Rectal smooth muscle tissue (tissue), 1 donor: Measurements from ENCODE around the gene TTC28.
"Not testable (repeated sequence)": the region's sequence is repeated elsewhere in the genome, so short reads cannot be mapped to it uniquely, and the experiment has no call there.

Source experiments
- H3K27ac ChIP-seq: one replicate; pipeline ENCODE4 v1.7.0; 2013; ENCODE audit warnings: low read depth, low read length, inconsistent platforms
- H3K27me3 ChIP-seq: one replicate; pipeline ENCODE4 v1.7.0; 2013; ENCODE audit warnings: low read length; ENCODE audit not compliant: control insufficient read depth, insufficient read depth
- H3K36me3 ChIP-seq: one replicate; pipeline ENCODE4 v1.7.0; 2013; ENCODE audit warnings: low read length; ENCODE audit not compliant: control insufficient read depth, insufficient read depth
- H3K4me1 ChIP-seq: one replicate; pipeline ENCODE4 v1.7.0; 2013; ENCODE audit warnings: low read length; ENCODE audit not compliant: control insufficient read depth, insufficient read depth
- H3K4me3 ChIP-seq: one replicate; pipeline ENCODE4 v1.7.0; 2013; ENCODE audit warnings: low read length
- H3K9ac ChIP-seq: one replicate; pipeline ENCODE4 v1.7.0; 2013; ENCODE audit warnings: low read length

TTC28 gene

DNA sequence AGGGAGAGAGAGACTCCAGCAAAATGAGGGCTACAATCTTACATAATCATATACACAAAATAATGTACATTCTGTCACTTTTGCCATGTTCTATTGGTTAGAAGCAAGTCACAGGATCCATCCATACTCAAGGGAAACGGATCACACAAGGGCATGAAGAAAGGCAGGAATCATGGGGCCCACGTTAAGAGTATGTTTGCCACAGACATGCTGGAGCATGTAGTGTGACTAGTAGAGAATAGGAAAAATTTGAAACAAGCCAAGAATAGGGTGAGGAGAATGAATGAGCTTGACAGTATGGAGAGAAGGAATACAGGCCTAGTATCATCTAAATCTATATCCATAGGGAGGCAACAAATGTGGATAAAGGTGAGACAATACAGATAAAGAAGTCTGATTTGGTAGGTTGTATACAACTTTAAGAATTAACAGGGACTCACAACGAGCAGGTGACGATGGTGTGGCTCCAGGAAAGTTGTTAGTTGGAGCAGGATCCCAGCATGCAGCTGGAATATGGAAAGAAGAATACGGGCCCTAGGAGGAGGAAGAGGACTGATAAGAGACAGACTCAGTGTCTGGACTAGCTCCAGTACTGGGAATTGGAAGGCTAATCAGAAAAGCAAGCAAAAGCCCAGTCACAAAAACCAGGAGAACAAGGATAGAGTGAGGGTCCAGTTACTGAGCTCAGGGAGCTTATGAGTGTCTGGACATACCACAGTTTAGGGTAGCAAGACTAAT is 458.8 kb downstream of the TTC28 start:
- Histone ChIP-seq H3K9ac (no peak overlapping the region), H3K27me3 (no peaks in the 10 kb centered on the region), H3K4me1 (no peaks in the 10 kb centered on the region), H3K4me3 (no peak overlapping the region), H3K27ac (no peak overlapping the region), H3K36me3 (no peaks in the 10 kb centered on the region)

DNA sequence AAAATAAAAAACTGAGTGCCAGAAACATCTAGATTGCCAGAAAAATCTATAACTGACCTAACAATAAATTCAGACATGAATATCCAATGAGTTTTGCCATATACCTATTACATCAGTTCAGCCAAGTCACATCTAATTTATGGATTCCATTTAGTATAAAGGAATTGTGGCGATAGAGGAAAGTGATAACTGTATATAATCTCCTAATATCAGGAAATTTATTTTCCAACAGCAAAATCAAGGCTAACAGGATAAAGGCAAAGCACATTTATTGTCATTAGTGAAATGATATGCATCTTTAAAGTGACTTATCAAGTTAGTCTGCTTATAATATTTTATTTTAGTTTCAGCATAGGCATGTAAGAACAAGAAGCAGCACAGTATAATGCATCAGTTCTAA is 462.4 kb downstream of the TTC28 start:
- Histone ChIP-seq H3K9ac (no peak overlapping the region), H3K27ac (no peak overlapping the region), H3K4me1 (no peaks in the 10 kb centered on the region), H3K4me3 (no peak overlapping the region), H3K27me3 (no peaks in the 10 kb centered on the region), H3K36me3 (no peaks in the 10 kb centered on the region)

GRCh38 chr22:28214750-28215149 is 464.9 kb downstream of the TTC28 start:
- H3K4me3 ChIP-seq, H3K27me3 ChIP-seq, H3K4me1 ChIP-seq, H3K9ac ChIP-seq, H3K36me3 ChIP-seq, H3K27ac ChIP-seq: not testable (repeated sequence)

- not testable (repeated sequence) for H3K27me3 ChIP-seq, H3K4me1 ChIP-seq, H3K9ac ChIP-seq, H3K4me3 ChIP-seq, H3K36me3 ChIP-seq, H3K27ac ChIP-seq
Measured at GRCh38 chr22:28209457-28209856, 470.2 kb downstream of the TTC28 start.

GRCh38 chr22:28208787-28209186 is 470.9 kb downstream of the TTC28 start:
- no peaks in the 10 kb centered on the region for H3K4me1 ChIP-seq
- no peak overlapping the region for H3K4me3 ChIP-seq
- no peak overlapping the region for H3K9ac ChIP-seq
- no peaks in the 10 kb centered on the region for H3K36me3 ChIP-seq
- H3K27me3 ChIP-seq = no peaks in the 10 kb centered on the region
- H3K27ac ChIP-seq = no peak overlapping the region

GRCh38 chr22:28208036-28208435 is 471.6 kb downstream of the TTC28 start:
- Histone ChIP-seq H3K9ac (no peak overlapping the region), H3K36me3 (no peaks in the 10 kb centered on the region)

GRCh38 chr22:28207281-28208030 is 472.2 kb downstream of the TTC28 start:
- no peaks in the 10 kb centered on the region for H3K4me1 ChIP-seq

More at GRCh38 chr22:28208036-28208435, 471.6 kb downstream of the TTC28 start:
- Histone ChIP-seq H3K27me3 (no peaks in the 10 kb centered on the region), H3K27ac (no peak overlapping the region), H3K4me3 (no peak overlapping the region), H3K4me1 (no peaks in the 10 kb centered on the region)

GRCh38 chr22:28205926-28206325 is 473.7 kb downstream of the TTC28 start:
- H3K9ac ChIP-seq = no peak overlapping the region
- H3K36me3 ChIP-seq = no peaks in the 10 kb centered on the region
- no peaks in the 10 kb centered on the region for H3K27me3 ChIP-seq
- H3K4me1 ChIP-seq = no peaks in the 10 kb centered on the region
- no peak overlapping the region for H3K4me3 ChIP-seq
- H3K27ac ChIP-seq = no peak overlapping the region

More at GRCh38 chr22:28207281-28208030, 472.2 kb downstream of the TTC28 start:
- H3K27ac ChIP-seq = no peak overlapping the region
- H3K27me3 ChIP-seq = no peaks in the 10 kb centered on the region
- no peak overlapping the region for H3K9ac ChIP-seq
- no peak overlapping the region for H3K4me3 ChIP-seq
- H3K36me3 ChIP-seq = no peaks in the 10 kb centered on the region

GRCh38 chr22:28204382-28204781 is 475.3 kb downstream of the TTC28 start:
- Histone ChIP-seq H3K9ac (no peak overlapping the region), H3K4me3 (no peak overlapping the region), H3K36me3 (no peaks in the 10 kb centered on the region), H3K4me1 (no peaks in the 10 kb centered on the region), H3K27me3 (no peaks in the 10 kb centered on the region), H3K27ac (no peak overlapping the region)

DNA sequence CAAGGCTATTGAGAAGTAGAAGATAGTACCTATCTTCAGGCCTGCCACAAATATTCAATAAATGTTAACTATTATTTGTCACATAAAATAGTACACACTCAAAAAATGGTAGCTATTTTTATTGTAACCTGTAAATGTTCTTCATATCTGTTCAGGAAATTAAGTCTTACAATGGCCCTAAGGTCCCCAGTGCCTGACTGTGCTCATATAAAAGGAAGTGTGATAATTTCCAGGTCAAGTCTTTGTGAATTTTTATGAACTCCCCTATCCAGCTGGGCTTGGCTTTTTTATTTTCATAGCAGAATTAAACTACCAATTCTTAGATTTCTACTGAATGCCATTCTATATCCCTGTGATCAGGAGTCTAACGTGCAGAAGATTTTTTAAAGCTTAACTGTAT is 476.4 kb downstream of the TTC28 start:
- H3K27me3 ChIP-seq = no peaks in the 10 kb centered on the region

DNA sequence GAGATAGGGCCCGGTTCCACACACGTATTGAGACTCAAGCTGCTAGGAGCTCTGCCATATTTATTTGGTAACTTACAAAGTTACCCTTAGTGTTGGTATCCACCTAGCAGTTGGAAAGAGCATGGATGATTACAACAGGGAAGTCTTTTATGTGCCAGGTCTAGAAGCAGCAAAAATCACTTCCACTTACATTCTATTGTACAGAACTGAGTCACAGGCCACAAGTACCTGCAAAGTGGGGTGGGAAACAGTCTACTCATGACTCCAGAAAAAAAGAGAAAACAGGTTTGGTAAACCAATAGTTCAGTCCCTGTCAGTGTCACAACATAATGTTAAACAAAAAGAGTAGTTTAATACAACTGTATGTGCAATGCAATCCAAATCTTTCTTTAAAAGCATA is 480.9 kb downstream of the TTC28 start:
- Histone ChIP-seq H3K4me1 (no peaks in the 10 kb centered on the region), H3K27ac (no peak overlapping the region), H3K4me3 (no peak overlapping the region), H3K9ac (no peak overlapping the region), H3K27me3 (no peaks in the 10 kb centered on the region), H3K36me3 (no peaks in the 10 kb centered on the region)

More for the DNA sequence above, 476.4 kb downstream of the TTC28 start:
- Histone ChIP-seq H3K4me1 (no peaks in the 10 kb centered on the region), H3K9ac (no peak overlapping the region), H3K4me3 (no peak overlapping the region), H3K27ac (no peak overlapping the region), H3K36me3 (no peaks in the 10 kb centered on the region)

GRCh38 chr22:28191571-28191970 is 488.1 kb downstream of the TTC28 start:
- not testable (repeated sequence) for H3K9ac ChIP-seq, H3K4me1 ChIP-seq, H3K4me3 ChIP-seq, H3K27me3 ChIP-seq, H3K36me3 ChIP-seq, H3K27ac ChIP-seq
